ENCODE results near the gene PTPDC1.

PTPDC1 gene

DNA sequence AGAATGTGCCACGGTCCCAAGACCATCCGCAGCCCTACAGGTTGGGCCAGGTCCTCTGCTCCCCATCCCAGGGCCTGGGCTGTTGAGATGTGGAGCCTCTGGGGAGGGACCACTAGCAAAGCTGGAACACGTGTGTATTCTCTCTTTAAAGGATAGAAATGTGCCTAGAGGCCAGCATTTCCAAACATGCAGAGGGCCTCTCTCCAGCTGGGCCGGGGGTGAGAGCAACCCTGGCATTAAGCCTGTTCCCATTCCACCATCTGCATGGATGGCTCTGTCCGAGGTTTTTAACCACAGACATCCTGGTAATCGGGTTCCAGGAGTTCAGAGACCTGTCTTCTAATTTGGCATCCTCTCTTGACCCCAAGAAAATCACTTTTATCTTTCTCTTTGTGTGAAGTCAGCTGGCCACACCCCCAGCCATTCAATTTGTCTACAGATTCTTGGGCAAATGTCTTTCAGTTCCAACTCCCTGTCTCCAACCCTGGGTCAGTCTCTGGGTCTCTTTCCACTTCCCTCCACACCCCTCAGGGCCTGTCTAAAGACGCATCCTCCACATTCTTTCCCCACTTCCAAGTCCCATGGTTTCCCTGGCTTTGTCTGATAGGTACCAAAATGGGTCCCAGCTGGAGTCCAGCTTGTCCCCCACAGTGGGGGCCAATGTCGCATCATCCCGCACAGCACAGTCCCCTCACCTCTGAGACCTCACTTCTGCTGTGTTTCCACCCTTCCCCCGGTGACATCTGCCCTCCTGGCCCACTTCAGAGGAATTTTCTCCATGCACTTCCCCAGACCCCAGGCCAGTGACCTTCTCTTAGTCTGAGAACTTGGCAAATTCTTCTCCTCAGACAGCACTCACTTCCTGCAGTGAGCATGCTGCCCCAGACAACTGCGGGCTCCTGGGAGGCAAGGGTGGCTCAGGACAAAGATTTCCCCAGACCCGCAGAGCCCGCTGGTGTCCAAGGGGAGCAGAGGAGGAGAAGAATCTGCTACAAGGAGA lies 56.8 kb downstream of the PTPDC1 start:
- Histone ChIP-seq H3K9me3 (ENCODE audit: control insufficient read depth, insufficient read depth, low read length) (no peaks in the 10 kb centered on the region), H3K4me1 (ENCODE audit: control insufficient read depth, insufficient read depth, low read length) (no peaks in the 10 kb centered on the region), H3K4me3 (ENCODE audit: low read length) (no peak overlapping the region), H3K27ac (ENCODE audit: low read length) (no peak overlapping the region), H3K36me3 (ENCODE audit: control insufficient read depth, insufficient read depth, low read length) (no peaks in the 10 kb centered on the region), H3K27me3 (ENCODE audit: control insufficient read depth, insufficient read depth, low read length) (no peaks in the 10 kb centered on the region)
- no CpG with 5 or more reads among the region's 13 CpGs for WGBS (ENCODE audit: insufficient coverage, insufficient read length)
- no peak for DNase-seq (ENCODE audit: low read depth, low spot score)

DNA sequence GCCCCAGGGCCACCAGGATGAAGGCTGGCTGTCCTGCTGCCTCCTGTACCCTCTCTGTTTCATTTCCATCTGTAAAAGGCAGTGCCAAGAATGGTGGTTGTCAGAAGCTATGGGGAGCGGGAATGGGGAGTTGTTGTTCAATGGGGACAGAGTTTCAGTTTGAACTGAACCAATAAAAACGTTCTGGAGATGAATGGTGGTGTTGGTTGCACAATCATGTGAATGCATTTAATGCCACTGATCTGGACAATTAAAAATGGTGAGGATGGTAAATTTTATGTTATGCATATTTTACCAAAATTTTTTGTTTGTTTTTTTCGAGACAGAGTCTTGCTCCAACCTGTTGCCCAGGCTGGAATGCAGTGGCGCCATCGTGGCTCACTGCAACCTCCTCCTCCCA lies 58.1 kb downstream of the PTPDC1 start:
- H3K4me1 ChIP-seq (ENCODE audit: control insufficient read depth, insufficient read depth, low read length) = no peaks in the 10 kb centered on the region
- WGBS (ENCODE audit: insufficient coverage, insufficient read length) = no CpG with 5 or more reads among the region's 5 CpGs
- no peak for DNase-seq (ENCODE audit: low read depth, low spot score)
- no peak overlapping the region for H3K27ac ChIP-seq (ENCODE audit: low read length)
- no peaks in the 10 kb centered on the region for H3K9me3 ChIP-seq (ENCODE audit: control insufficient read depth, insufficient read depth, low read length)
- H3K27me3 ChIP-seq (ENCODE audit: control insufficient read depth, insufficient read depth, low read length) = no peaks in the 10 kb centered on the region
- H3K4me3 ChIP-seq (ENCODE audit: low read length) = no peak overlapping the region
- H3K36me3 ChIP-seq (ENCODE audit: control insufficient read depth, insufficient read depth, low read length) = no peaks in the 10 kb centered on the region

DNA sequence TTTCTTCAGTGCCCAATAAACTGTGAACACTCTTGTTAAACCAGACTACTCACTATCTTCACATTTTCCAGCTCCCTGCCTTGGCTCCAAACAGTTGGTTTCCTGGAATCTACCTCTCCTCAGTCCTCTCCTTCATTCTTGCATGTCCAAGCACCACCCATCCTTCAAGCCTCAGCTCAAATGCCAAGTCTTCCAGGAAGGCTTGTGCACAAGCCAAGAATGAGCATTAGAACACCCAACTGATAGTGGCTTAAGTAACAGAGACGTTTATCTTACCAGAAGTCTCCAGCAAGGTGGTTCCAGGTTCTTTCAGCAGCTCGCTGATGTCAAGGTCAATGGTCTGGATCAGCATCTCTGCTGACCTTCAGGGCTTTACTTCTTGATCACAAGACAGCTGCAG lies 60.1 kb downstream of the PTPDC1 start:
- no peak for DNase-seq (ENCODE audit: low read depth, low spot score)
- Histone ChIP-seq H3K4me1 (ENCODE audit: control insufficient read depth, insufficient read depth, low read length) (peaks cover 2% of the 10 kb centered on the region; the same call in 1 of the 2 replicates), H3K27ac (ENCODE audit: low read length) (no peak overlapping the region), H3K9me3 (ENCODE audit: control insufficient read depth, insufficient read depth, low read length) (no peaks in the 10 kb centered on the region), H3K4me3 (ENCODE audit: low read length) (no peak overlapping the region), H3K27me3 (ENCODE audit: control insufficient read depth, insufficient read depth, low read length) (no peaks in the 10 kb centered on the region), H3K36me3 (ENCODE audit: control insufficient read depth, insufficient read depth, low read length) (no peaks in the 10 kb centered on the region)
- no CpG with 5 or more reads among the region's 2 CpGs for WGBS (ENCODE audit: insufficient coverage, insufficient read length)

DNA sequence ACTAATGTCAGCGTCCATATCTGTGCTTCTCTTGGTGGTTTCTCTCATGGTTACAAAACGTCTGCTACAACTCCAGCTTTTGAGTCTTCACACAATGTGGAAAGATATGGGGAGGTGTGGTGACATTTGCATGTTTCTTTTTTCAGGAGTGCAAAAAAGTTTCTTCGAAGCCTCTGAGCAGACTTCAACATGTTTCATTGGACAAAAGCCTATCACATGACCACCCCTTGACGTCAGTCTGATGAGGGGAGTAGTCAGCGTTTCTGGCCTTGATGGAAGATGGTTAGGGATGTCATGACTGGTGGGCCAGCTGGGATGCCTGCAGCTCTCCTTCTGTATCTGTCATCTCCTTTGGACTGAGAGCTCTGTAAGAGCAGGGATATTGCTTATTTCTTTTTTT lies 61.4 kb downstream of the PTPDC1 start:
- peaks cover 6% of the 10 kb centered on the region for H3K4me1 ChIP-seq (ENCODE audit: control insufficient read depth, insufficient read depth, low read length)
- DNase-seq (ENCODE audit: low read depth, low spot score) = no peak
- H3K9me3 ChIP-seq (ENCODE audit: control insufficient read depth, insufficient read depth, low read length) = no peaks in the 10 kb centered on the region
- H3K36me3 ChIP-seq (ENCODE audit: control insufficient read depth, insufficient read depth, low read length) = no peaks in the 10 kb centered on the region
- H3K27me3 ChIP-seq (ENCODE audit: control insufficient read depth, insufficient read depth, low read length) = no peaks in the 10 kb centered on the region
- no peak overlapping the region for H3K4me3 ChIP-seq (ENCODE audit: low read length)
- H3K27ac ChIP-seq (ENCODE audit: low read length) = no peak overlapping the region
- no CpG with 5 or more reads among the region's 5 CpGs for WGBS (ENCODE audit: insufficient coverage, insufficient read length)

DNA sequence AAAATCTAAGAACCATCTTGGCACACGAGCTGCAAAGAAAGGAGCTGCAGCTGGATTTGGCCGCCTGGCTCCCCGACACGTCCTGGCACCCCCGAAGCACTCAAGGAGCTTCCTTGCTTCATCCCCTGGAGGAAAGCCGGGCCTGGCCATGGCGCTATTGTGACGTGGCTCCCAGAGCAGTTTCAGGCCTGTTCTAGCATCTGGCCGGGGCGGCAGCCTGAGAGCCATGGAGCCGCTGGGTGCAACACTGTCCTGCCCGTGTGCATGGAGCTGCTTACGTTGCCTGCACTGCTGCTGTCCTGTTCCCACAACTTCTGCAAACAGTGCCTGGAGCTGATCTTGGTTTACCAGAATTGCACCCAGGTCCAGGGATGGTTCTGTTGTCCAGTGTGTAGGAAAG lies 63.5 kb downstream of the PTPDC1 start:
- Histone ChIP-seq H3K9me3 (ENCODE audit: control insufficient read depth, insufficient read depth, low read length) (no peaks in the 10 kb centered on the region), H3K36me3 (ENCODE audit: control insufficient read depth, insufficient read depth, low read length) (no peaks in the 10 kb centered on the region), H3K27me3 (ENCODE audit: control insufficient read depth, insufficient read depth, low read length) (no peaks in the 10 kb centered on the region), H3K4me1 (ENCODE audit: control insufficient read depth, insufficient read depth, low read length) (peaks cover 10% of the 10 kb centered on the region), H3K27ac (ENCODE audit: low read length) (no peak overlapping the region), H3K4me3 (ENCODE audit: low read length) (no peak overlapping the region)
- no peak for DNase-seq (ENCODE audit: low read depth, low spot score)
- WGBS (ENCODE audit: insufficient coverage, insufficient read length) = no CpG with 5 or more reads among the region's 13 CpGs

DNA sequence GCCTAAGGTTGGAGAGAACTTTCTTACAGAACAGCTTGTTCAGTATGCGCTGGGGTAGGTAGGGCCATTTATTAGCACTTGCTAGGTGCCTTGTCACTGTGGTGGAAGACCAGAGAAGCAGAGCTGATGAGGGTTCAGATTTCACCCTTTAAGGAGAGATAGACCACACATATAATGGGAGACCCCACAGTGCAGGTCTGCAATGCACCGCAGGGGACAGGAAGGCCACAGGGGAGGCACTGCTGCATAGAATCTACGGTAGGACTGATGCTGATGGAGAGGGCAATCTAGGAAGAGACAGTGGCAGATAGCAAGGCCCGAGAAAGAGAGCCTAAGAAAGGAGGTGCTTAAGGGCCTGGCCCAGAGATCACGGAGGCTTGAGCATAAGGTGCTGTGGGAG lies 64.2 kb downstream of the PTPDC1 start:
- Histone ChIP-seq H3K4me1 (ENCODE audit: control insufficient read depth, insufficient read depth, low read length) (peaks cover 10% of the 10 kb centered on the region), H3K27ac (ENCODE audit: low read length) (no peak overlapping the region), H3K36me3 (ENCODE audit: control insufficient read depth, insufficient read depth, low read length) (no peaks in the 10 kb centered on the region), H3K9me3 (ENCODE audit: control insufficient read depth, insufficient read depth, low read length) (no peaks in the 10 kb centered on the region), H3K4me3 (ENCODE audit: low read length) (no peak overlapping the region), H3K27me3 (ENCODE audit: control insufficient read depth, insufficient read depth, low read length) (no peaks in the 10 kb centered on the region)
- no CpG with 5 or more reads among the region's 5 CpGs for WGBS (ENCODE audit: insufficient coverage, insufficient read length)
- DNase-seq (ENCODE audit: low read depth, low spot score) = no peak

DNA sequence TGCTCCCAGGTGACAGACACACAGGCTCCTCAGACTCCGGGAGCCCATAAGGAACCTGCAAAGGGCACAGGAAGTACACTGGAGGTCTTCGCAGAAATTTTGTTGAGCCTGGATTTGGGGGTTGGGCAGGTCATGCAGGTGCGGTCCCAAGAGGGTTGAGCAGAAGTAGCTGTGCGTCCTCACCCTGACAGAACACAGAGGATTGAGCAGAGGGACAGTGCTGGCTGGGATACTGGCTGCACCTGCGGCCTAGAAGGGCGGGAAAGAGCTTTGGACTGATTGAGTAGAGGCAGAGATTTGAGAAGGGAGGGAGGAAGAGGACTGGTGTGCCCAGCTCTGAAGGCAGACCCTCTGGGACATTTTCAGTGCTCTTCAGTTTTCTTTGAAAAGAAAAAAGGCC lies 65.4 kb downstream of the PTPDC1 start:
- Histone ChIP-seq H3K27ac (ENCODE audit: low read length) (no peak overlapping the region), H3K9me3 (ENCODE audit: control insufficient read depth, insufficient read depth, low read length) (no peaks in the 10 kb centered on the region), H3K4me1 (ENCODE audit: control insufficient read depth, insufficient read depth, low read length) (peaks cover 10% of the 10 kb centered on the region), H3K36me3 (ENCODE audit: control insufficient read depth, insufficient read depth, low read length) (no peaks in the 10 kb centered on the region), H3K4me3 (ENCODE audit: low read length) (no peak overlapping the region), H3K27me3 (ENCODE audit: control insufficient read depth, insufficient read depth, low read length) (no peaks in the 10 kb centered on the region)
- DNase-seq (ENCODE audit: low read depth, low spot score) = no peak
- WGBS (ENCODE audit: insufficient coverage, insufficient read length) = no CpG with 5 or more reads among the region's 6 CpGs

DNA sequence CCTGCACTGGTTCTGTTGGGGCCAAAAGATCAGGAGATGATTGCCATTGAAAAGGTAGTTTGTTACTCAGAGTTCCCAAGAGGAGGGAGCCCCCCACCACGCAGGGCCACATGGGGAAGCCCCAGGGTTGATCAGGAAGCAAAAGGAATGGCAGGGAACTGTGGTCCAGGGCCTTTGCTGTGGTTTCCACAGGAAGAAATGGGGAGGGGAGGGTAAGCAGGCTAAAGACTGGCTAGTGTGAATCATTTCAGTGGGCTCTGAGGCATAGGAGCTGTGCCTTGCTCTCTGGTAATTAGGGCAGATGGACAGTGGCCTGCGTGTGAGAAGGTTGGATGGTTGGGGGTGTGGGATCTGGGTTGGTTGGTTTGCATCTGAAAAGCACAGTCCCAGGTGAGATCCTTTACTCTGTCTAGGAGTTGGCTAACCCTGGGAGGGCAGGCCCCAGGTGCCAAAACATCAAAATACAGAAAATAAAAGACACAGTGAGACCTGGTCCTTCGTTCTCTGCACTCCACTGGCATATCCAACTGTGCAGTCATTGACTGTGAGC lies 66.1 kb downstream of the PTPDC1 start:
- no CpG with 5 or more reads among the region's 3 CpGs for WGBS (ENCODE audit: insufficient coverage, insufficient read length)
- no peak for DNase-seq (ENCODE audit: low read depth, low spot score)
- H3K27ac ChIP-seq (ENCODE audit: low read length) = no peak overlapping the region
- no peaks in the 10 kb centered on the region for H3K9me3 ChIP-seq (ENCODE audit: control insufficient read depth, insufficient read depth, low read length)
- no peaks in the 10 kb centered on the region for H3K36me3 ChIP-seq (ENCODE audit: control insufficient read depth, insufficient read depth, low read length)
- no peaks in the 10 kb centered on the region for H3K27me3 ChIP-seq (ENCODE audit: control insufficient read depth, insufficient read depth, low read length)
- H3K4me1 ChIP-seq (ENCODE audit: control insufficient read depth, insufficient read depth, low read length) = peaks cover 10% of the 10 kb centered on the region
- H3K4me3 ChIP-seq (ENCODE audit: low read length) = no peak overlapping the region

DNA sequence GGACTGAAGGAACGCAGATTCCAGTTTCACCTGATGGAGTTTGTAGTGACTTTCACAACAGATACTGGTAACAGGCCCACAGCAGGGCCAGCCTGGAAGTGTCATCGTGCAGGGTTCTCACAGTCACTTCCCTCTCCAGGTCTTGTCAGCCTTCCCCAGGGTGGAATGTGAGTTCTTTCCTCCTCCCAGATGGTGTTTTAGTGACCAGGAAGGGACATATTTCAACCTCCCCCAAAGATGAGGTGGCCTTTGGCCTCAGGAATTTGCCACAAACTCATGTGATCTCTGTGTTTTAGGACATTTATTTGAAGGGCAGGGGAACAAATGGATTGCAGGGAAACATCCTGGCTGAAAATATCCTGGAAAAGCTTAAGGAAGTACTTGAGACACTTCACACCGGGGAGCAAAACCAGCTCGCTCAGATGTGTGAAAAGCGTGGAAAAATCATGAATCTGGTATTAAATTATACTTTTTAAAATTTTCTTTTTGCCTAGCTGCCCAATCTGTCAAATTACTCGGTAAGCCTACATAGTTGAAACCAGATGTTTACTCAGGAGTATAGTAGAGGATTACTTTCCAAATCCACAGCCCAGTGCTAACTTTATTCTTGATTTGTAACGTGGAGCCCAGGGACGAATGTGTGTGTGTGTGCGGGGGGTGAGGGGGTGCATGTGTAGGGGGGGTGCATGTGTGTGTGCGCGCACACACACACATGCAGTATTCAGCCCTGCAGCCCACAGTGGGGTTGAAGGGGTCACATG lies 66.8 kb downstream of the PTPDC1 start:
- DNase-seq (ENCODE audit: low read depth, low spot score) = no peak
- no CpG with 5 or more reads among the region's 11 CpGs for WGBS (ENCODE audit: insufficient coverage, insufficient read length)
- Histone ChIP-seq H3K27ac (ENCODE audit: low read length) (no peak overlapping the region), H3K4me1 (ENCODE audit: control insufficient read depth, insufficient read depth, low read length) (peaks cover 10% of the 10 kb centered on the region), H3K9me3 (ENCODE audit: control insufficient read depth, insufficient read depth, low read length) (no peaks in the 10 kb centered on the region), H3K27me3 (ENCODE audit: control insufficient read depth, insufficient read depth, low read length) (no peaks in the 10 kb centered on the region), H3K4me3 (ENCODE audit: low read length) (no peak overlapping the region), H3K36me3 (ENCODE audit: control insufficient read depth, insufficient read depth, low read length) (no peaks in the 10 kb centered on the region)

DNA sequence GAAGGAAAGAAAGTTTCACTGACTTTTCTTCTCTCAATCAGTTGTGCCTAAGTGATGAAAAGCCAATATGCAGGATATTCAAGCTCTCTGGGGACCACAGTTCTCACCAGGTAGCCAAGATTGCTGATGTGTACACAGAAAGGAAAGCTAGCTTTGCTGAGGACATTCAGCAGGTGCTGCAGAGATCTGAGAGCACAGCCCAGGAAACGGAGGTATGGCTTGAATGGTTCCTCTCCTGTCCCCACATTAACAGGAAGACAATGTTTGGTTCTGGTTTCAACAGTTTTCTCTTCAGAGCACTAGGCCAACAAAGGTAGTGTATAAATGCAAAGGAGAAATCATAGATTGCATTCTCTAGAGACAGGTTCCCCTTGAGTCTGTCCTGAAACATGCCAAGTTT lies 69.6 kb downstream of the PTPDC1 start:
- H3K36me3 ChIP-seq (ENCODE audit: control insufficient read depth, insufficient read depth, low read length) = no peaks in the 10 kb centered on the region
- no peak overlapping the region for H3K4me3 ChIP-seq (ENCODE audit: low read length)
- H3K4me1 ChIP-seq (ENCODE audit: control insufficient read depth, insufficient read depth, low read length) = peaks cover 10% of the 10 kb centered on the region
- H3K9me3 ChIP-seq (ENCODE audit: control insufficient read depth, insufficient read depth, low read length) = no peaks in the 10 kb centered on the region
- DNase-seq (ENCODE audit: low read depth, low spot score) = no peak
- no peak overlapping the region for H3K27ac ChIP-seq (ENCODE audit: low read length)
- no peaks in the 10 kb centered on the region for H3K27me3 ChIP-seq (ENCODE audit: control insufficient read depth, insufficient read depth, low read length)
- WGBS (ENCODE audit: insufficient coverage, insufficient read length) = no CpG with 5 or more reads among the region's 1 CpG
